ENCODE measurements around the gene GNPDA2.

The GNPDA2 gene

DNA sequence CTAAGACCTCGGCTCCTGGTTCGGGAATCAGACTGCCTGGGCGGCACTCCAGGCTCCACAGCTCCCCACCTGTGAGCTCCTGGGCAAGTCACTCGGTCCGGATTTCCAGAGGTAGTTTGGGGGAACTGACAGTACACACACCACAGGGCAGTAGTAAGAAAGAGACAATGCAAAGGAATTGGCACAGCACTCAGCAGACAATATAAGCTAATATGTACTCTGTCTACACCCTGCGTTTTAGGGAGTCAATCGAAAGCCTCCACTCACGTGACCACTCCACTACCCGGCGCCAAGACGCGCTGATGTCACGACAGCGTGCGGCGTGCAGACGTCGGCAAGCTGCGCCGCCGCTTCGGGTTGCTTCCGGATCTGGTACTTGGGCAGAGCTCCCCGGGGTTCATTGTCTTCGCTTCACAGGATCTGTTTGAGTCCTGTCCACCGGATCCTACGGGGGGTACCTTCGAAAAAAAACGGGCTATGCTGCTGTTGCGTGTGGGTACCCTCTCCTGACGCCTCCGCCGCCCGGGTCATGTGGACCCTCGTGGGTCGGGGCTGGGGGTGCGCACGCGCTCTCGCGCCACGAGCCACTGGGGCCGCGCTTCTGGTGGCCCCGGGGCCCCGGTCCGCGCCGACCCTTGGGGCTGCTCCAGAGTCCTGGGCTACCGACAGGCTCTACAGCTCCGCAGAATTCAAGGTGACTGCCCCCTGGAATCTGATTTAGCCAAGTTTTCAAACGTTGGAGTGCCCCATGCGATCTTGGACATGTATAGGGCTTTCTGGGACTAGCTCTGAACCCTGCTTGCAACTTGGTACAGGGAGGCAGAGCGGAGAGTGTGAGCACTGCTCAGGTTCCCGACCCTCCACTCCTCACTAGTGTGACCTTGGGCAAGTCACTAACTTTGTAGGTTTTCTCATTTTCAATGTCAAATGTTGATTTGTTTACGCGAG is 48.0 kb downstream of the GNPDA2 start, which contains the start of gene GUF1:
TSS of gene GUF1 (plus strand) at position 327 of the 948 bp plus-strand sequence. CDS start at position 530, 203 bp downstream.
- peak; percentile 92 for DNase-seq (ENCODE audit: low spot score)

- no peak for DNase-seq (ENCODE audit: low spot score)
Observed at GRCh38 chr4:44675366-44675765, 51.0 kb downstream of the GNPDA2 start.

- DNase-seq (ENCODE audit: low spot score), result no peak
Observed at GRCh38 chr4:44674471-44674870, 51.9 kb downstream of the GNPDA2 start.

DNA sequence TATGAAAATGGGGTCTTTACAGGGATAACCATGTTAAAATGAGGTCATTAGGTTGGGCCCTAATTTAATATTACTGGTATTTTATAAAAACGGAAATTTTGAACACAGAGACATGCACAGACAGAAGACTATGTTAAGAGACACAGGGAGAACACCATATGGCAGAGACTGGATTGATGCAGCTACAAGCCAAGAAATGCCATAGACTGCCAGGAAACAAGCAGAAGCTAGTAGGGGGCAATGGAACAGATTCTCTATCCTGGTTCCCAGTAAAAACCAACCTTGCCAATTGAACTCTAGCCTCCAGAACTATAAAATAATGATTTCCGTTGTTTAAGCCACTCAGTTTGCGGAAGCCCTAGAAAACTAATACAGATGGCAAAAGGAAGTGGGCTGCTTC is 54.7 kb downstream of the GNPDA2 start:
- DNase-seq (ENCODE audit: low spot score), result no peak

DNA sequence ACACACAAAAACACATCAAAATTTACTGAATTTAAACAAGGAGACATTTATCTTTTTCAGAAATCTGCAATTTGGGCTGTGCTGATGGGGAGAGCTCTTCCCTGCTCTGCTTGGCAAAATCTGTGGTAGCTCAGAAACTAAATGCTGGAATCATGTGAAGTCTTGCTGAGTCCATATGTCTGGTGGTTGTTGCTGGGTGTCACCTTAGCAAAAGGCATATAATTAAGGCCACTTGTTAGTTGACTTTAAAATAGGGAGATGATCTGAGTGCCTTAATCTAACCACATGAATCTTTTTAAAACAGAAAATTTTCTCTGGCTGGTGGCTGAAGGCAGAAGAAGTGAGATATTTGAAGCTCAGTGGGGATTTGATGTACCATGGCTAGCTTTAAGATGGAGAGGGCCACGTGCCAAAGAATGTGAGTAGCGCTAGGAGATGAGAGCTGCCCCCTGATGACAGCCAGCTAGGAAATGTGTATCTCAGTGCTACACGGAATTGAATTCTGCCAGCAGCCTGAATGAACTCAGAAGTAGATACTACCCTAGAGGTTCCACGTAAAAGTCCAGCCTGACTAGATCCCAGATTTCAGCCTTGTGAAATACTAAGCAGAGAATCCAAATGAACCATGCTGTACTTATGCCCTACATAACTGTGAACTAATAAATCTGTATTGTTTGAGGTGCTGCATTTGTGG is 55.7 kb downstream of the GNPDA2 start:
- DNase-seq (ENCODE audit: low spot score), result no peak

DNA sequence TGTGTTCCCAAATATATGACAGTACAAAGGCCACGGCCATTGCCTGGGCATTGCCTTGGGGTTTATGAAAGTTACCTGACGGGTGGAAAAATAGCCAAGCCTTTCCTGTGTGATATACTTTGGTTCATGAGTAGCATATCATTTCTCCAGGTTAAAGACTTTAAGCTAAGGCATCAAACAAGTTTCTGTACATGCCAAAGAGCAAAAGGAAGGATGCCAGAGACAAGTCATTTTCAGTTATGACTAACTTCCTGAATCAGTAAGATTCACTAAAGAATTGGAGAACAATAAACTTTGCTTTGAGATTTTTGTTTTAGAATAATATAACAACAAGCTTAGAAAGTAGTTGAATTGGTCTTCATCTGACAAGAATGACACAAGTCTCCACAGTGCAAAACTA is 57.8 kb downstream of the GNPDA2 start:
- no peak for DNase-seq (ENCODE audit: low spot score)

DNA sequence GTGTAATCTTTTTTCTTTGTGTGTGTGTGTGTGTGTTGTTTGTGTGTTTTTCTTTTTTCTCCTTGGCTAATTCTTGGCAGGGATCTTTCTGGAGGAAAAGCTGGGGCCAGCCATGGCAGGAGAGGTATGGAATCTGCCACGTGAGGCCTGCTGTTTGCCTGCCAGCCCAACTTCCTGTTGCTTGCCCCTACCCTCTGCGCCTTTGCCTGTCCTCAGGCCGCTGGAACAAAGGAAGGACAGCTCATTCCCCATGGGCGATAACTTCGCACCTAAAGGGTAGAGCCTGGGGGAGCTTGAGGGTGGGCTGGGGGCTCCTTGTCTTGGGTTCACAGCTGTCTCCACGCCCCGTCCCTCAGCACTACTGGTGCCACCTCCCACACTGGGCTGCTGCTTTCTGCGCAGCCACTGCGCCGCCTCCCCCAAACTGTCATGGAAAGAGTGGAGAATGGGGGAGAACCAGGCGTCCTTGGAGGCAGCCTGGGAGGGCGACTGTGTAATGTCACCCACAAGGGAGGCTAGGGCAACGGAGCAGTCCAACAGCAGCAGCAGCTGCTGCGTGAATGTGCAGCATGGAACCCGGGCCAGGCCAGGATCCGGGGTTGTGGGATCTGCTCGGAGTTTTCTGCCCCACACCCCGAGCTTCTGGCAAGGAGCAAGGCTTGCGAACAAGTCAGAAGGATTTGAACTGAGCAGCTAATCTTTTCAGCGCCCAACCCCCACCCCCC is 62.7 kb downstream of the GNPDA2 start:
- DNase-seq (ENCODE audit: low spot score), result no peak

DNA sequence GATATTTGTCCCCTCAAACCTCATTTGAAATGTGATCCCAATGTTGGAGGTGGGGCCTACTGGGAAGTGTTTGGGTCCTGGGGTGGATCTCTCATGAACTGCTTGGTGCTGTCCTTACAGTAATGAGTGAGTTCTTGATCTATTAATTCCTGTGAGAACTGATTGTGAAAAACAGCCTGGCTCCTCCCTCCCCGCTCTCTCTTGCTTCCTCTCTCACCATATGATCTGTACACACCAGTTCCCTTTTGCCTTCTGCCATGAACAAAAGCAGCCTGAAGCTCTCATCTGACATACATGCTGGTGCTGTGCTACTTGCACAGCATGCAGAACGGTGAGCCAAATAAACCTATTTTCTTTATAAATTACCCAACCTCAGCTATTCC is 63.7 kb downstream of the GNPDA2 start:
- DNase-seq (ENCODE audit: low spot score), result no peak

DNA sequence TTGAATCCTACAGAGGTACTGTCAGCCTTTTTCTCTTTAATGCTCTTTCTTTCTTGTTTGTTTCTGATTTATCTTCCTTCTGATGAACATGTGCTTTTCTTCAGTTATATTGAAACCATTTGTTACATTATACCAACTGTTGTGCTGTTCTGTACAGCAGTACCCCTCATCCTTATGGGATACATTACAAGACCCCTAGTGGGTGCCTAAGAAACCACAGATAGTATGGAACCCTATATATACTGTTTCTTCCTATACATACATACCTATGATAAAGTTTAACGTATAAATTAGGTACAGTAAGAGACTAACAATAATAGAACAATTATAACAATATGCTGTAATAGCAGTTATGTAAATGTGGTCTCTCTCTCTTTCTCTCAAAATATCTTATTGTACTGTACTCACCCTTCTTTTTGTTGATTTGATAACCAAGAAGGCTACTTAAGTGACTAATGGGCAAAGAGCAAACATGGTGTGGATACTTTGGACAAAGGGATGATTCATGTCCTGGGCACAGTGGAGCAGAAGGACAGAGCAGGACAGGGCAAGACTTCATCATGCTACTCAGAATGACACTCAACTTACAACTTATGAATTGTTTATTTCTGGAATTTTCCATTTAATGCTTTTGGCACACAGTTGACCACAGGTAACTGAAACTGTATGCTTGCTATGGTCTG is 64.3 kb downstream of the GNPDA2 start:
- DNase-seq (ENCODE audit: low spot score), result no peak

- DNase-seq (ENCODE audit: low spot score), result no peak
Observed at GRCh38 chr4:44660396-44660795, 66.0 kb downstream of the GNPDA2 start.

DNA sequence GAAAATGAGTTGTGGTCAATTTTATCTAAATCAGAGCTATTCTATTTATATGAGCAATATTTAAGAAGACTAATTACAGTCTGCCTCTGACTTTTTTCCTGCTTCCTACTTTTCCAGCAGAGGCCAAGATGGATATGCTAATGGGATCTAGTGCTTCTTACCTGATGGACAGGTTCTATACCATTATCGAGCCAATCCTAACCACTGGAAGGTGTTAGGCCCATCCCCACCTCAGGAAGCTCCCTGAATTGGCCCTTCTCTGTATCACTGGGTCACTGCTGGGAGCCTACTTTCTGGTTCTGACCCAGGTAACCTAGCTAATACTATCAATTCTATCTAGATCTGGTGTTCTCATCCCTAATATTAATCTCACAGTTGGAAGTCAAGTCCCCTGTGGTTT is 74.4 kb downstream of the GNPDA2 start:
- DNase-seq (ENCODE audit: low spot score), result no peak
